Neural progenitor cell (in vitro differentiated cells): Measurements from ENCODE around the gene MIF.

ENCODE experiments used
- CTCF ChIP-seq: fragments of 200-600 bp; sonication (generic); IDR thresholded peaks from 2 replicates; pipeline ENCODE4 v1.5.1; 2017; ENCODE audit warnings: antibody characterized with exemption, mild to moderate bottlenecking
- EZH2 ChIP-seq: fragments of 200-600 bp; sonication (generic); IDR thresholded peaks from 2 replicates; pipeline ENCODE4 v1.6.1; 2017; ENCODE audit warnings: antibody characterized with exemption, mild to moderate bottlenecking, moderate library complexity
- EZH2phosphoT487 ChIP-seq: fragments of 200-600 bp; sonication (generic); IDR thresholded peaks from 2 replicates; pipeline ENCODE4 v1.6.1; 2017; ENCODE audit warnings: antibody characterized with exemption

GRCh38 chr22:23893121-23893944 is 850 bp upstream of the MIF start:
- TF ChIP-seq CTCF (no peak), EZH2 (no peak), EZH2phosphoT487 (no peak)
